B cell (primary cell): ENCODE data around the gene SLC1A4. TPM values are rescaled to one million over a fixed set of nuclear protein-coding genes. Genes with fewer than 3 reads are reported as not detected.

Experiments
- ATAC-seq: fragments of 200-7000 bp; cut with Tn5 transposase; one replicate; pipeline ENCODE4 v1.10.0; 2021; ENCODE audit warnings: low read depth, mild to moderate bottlenecking, moderate number of reproducible peaks, moderate library complexity
- CTCF ChIA-PET: fragments of 350-600 bp; sonication (Branson Sonifier 250); formaldehyde crosslinking; loops from one replicate; lab custom pipeline; 2021; ENCODE audit warnings: antibody characterized with exemption, inconsistent platforms; lab: Charles Lee
- POLR2A ChIA-PET: fragments of 350-600 bp; sonication (Branson Sonifier 250); formaldehyde crosslinking; loops from one replicate; lab custom pipeline; 2021; ENCODE audit warnings: antibody characterized with exemption; lab: Charles Lee
- DNase-seq: peaks from one replicate; pipeline ENCODE4 v3.0.0; 2013
- H2AFZ ChIP-seq: 2 replicates; pipeline ENCODE4 v1.6.1; 2012; ENCODE audit warnings: mild to moderate bottlenecking, low read depth, low read length; ENCODE audit not compliant: insufficient read depth, poor library complexity, severe bottlenecking
- H3K27ac ChIP-seq, 2 donors: 1 replicate in 1 of 2; 2 replicates in 1 of 2; pipeline ENCODE4 v1.5.1; 2012 to 2013; ENCODE audit warnings: low read length in 2 of 2, mild to moderate bottlenecking in 2 of 2, moderate library complexity in 1 of 2
- H3K27me3 ChIP-seq, 4 experiments: fragments of 200-600 bp in 1 of 4; sonication (generic) in 1 of 4; replicated peaks in 1 of 4; 1 replicate in 2 of 4; 2 replicates in 2 of 4; pipeline versions ENCODE4 v1.6.1 to v1.7.0; 2013 to 2016; ENCODE audit warnings: low read length in 3 of 4, mild to moderate bottlenecking in 2 of 4, mixed read lengths in 1 of 4, moderate library complexity in 1 of 4; ENCODE audit not compliant: insufficient read depth in 4 of 4, control insufficient read depth in 3 of 4; ENCODE audit errors: control extremely low read depth in 1 of 4
- H3K36me3 ChIP-seq, 2 experiments: replicated peaks in 1 of 2; 1 replicate in 1 of 2; 2 replicates in 1 of 2; pipeline versions ENCODE4 v1.6.1 to v1.7.1; 2013; ENCODE audit warnings: low read length in 1 of 2; ENCODE audit not compliant: insufficient read depth in 2 of 2, control insufficient read depth in 1 of 2; ENCODE audit errors: control extremely low read depth in 1 of 2, extremely low read depth in 1 of 2
- H3K4me1 ChIP-seq, 2 donors: fragments of 200-600 bp in 1 of 2; sonication (generic) in 1 of 2; 1 replicate in 1 of 2; 2 replicates in 1 of 2; pipeline versions ENCODE4 v1.5.1 to v1.6.1; 2013 to 2017; ENCODE audit warnings: low read length in 2 of 2; ENCODE audit not compliant: control insufficient read depth in 2 of 2, insufficient read depth in 2 of 2
- H3K4me2 ChIP-seq: replicated peaks from 2 replicates; pipeline ENCODE3; 2012; ENCODE audit warnings: mild to moderate bottlenecking, low read depth, low read length; ENCODE audit not compliant: poor library complexity, severe bottlenecking
- H3K4me3 ChIP-seq, 5 experiments: fragments of 200-600 bp in 1 of 5; sonication (generic) in 1 of 5; 1 replicate in 3 of 5; 2 replicates in 2 of 5; pipeline versions ENCODE4 v1.5.1 to v1.7.0; 2011 to 2016; ENCODE audit warnings: low read length in 4 of 5, mild to moderate bottlenecking in 4 of 5, low read depth in 2 of 5, control low read depth in 1 of 5, moderate library complexity in 1 of 5; ENCODE audit not compliant: insufficient read depth in 1 of 5; ENCODE audit errors: control extremely low read depth in 1 of 5, extremely low read depth in 1 of 5
- H3K79me2 ChIP-seq: fragments of 200-600 bp; sonication (generic); one replicate; pipeline ENCODE4 v1.6.0; 2016; ENCODE audit warnings: low read length; ENCODE audit not compliant: control insufficient read depth, insufficient read depth
- H3K9ac ChIP-seq: fragments of 200-600 bp; sonication (generic); 2 replicates; pipeline ENCODE4 v1.6.1; 2017; ENCODE audit warnings: mild to moderate bottlenecking, low read length, moderate library complexity
- H3K9me3 ChIP-seq, 3 donors: one replicate each; pipeline versions ENCODE4 v1.6.1 to v1.7.1; 2013; ENCODE audit warnings: low read length in 2 of 3; ENCODE audit not compliant: control insufficient read depth in 2 of 3, insufficient read depth in 1 of 3; ENCODE audit errors: control extremely low read depth in 1 of 3
- H4K20me1 ChIP-seq: 2 replicates; pipeline ENCODE4 v1.6.0; 2012; ENCODE audit warnings: mild to moderate bottlenecking, low read length; ENCODE audit not compliant: insufficient read depth, control insufficient read depth, poor library complexity, severe bottlenecking
- H3K27ac Mint-ChIP-seq: one replicate; pipeline ENCODE4 v1.8.0; 2021; ENCODE audit warnings: mixed read lengths
- H3K27me3 Mint-ChIP-seq: one replicate; pipeline ENCODE4 v1.8.0; 2021; ENCODE audit warnings: mixed read lengths
- H3K4me1 Mint-ChIP-seq: one replicate; pipeline ENCODE4 v1.8.0; 2021; ENCODE audit warnings: mixed read lengths
- H3K4me3 Mint-ChIP-seq: one replicate; pipeline ENCODE4 v1.8.0; 2021; ENCODE audit warnings: mixed read lengths
- H3K9me3 Mint-ChIP-seq: one replicate; pipeline ENCODE4 v1.8.0; 2022; ENCODE audit warnings: mixed read lengths; ENCODE audit not compliant: insufficient read depth
- EZH2 ChIP-seq: IDR thresholded peaks from 2 replicates; pipeline ENCODE4 v1.6.1; 2012; ENCODE audit warnings: borderline replicate concordance, low read depth, mild to moderate bottlenecking, moderate library complexity, low read length; ENCODE audit not compliant: insufficient read depth, poor library complexity, severe bottlenecking
- WGBS: methylation state at CpG from one replicate; pipeline ENCODE4 v1.1.5; 2013; ENCODE audit warnings: missing lambda C conversion rate; ENCODE audit not compliant: insufficient coverage; 5-methylcytosine and 5-hydroxymethylcytosine counted together
- intact Hi-C: fragments of 100-400 bp; cut with micrococcal nuclease; formaldehyde crosslinking; loops from one replicate; pipeline ENCODE4 v1.10.0; 2022
- polyA plus RNA-seq: library from polyadenylated mRNA; depleted of rRNA; stranded (reverse); fragments of >200 nt; gene quantifications from 2 replicates; pipeline ENCODE4 v1.2.3, GENCODE V29; 2012
- total RNA-seq, 2 donors: library from RNA; stranded (reverse); fragments of 120-200 nt in 1 of 2; gene quantifications; 1 replicate in 1 of 2; 2 replicates in 1 of 2; pipeline versions ENCODE4 v1.2.3 to v1.2.4, GENCODE V29; 2013 to 2022
- TF ChIP-seq, protein P1 (sequence below): fragments of 200-600 bp; IDR thresholded peaks from one replicate; pipeline ENCODE4 v1.8.0; 2022; ENCODE audit warnings: antibody characterized with exemption, mild to moderate bottlenecking

The SLC1A4 gene
- total and polyA plus RNA-seq, 2 donors (not counting 1 experiment from before 2014, with no cell fraction given) = 1.7 to 15.7 TPM

- Histone ChIP-seq H3K36me3 (no peaks in the 10 kb centered on the region), H2AFZ (no peak overlapping the region), H3K9me3 (peaks cover 2 to 5% (median 2%) of the 10 kb centered on the region in 3 donors), H3K4me3 (no peak overlapping the region), H4K20me1 (no peaks in the 10 kb centered on the region), H3K4me2 (no peak overlapping the region), H3K27ac (no peak overlapping the region), H3K9ac (no peak overlapping the region), H3K27me3 (no peaks in the 10 kb centered on the region), H3K79me2 (no peaks in the 10 kb centered on the region), H3K4me1 (peaks cover 26 to 35% of the 10 kb centered on the region in 2 donors)
- Mint-ChIP-seq H3K4me3 (no peak overlapping the region), H3K9me3 (peaks cover 1% of the 10 kb centered on the region), H3K27me3 (no peaks in the 10 kb centered on the region), H3K4me1 (peaks cover 44% of the 10 kb centered on the region), H3K27ac (no peak overlapping the region)
- 61% methylated on average over 6 of the region's 14 CpGs for WGBS
- no peak for ATAC-seq
- POLR2A ChIA-PET = no interaction called here
- intact Hi-C loops = no loop called here
- TF ChIP-seq, protein P1, sequence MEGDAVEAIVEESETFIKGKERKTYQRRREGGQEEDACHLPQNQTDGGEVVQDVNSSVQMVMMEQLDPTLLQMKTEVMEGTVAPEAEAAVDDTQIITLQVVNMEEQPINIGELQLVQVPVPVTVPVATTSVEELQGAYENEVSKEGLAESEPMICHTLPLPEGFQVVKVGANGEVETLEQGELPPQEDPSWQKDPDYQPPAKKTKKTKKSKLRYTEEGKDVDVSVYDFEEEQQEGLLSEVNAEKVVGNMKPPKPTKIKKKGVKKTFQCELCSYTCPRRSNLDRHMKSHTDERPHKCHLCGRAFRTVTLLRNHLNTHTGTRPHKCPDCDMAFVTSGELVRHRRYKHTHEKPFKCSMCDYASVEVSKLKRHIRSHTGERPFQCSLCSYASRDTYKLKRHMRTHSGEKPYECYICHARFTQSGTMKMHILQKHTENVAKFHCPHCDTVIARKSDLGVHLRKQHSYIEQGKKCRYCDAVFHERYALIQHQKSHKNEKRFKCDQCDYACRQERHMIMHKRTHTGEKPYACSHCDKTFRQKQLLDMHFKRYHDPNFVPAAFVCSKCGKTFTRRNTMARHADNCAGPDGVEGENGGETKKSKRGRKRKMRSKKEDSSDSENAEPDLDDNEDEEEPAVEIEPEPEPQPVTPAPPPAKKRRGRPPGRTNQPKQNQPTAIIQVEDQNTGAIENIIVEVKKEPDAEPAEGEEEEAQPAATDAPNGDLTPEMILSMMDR = no peak
- TF ChIP-seq EZH2 = no peak
- CTCF ChIA-PET = interaction anchor here (1.3 to 1.7 kb wide), 2 partner anchors 9 to 13 kb away, joined by 3 read pairs; no protein-coding TSS in a partner anchor
- DNase-seq = no peak
Observed at GRCh38 chr2:64950226-64951160, 38.7 kb upstream of the SLC1A4 start.
